ENCODE data around the gene OR13J1. TPM values are rescaled to one million over a fixed set of nuclear protein-coding genes. Genes with fewer than 3 reads are reported as not detected.
A peak's percentile ranks its signal among the peaks of the same experiment; 100 is the strongest.

Gene OR13J1
- total RNA-seq, 1 experiment from 2014 or later = not detected

- H3K9me3 ChIP-seq (replicated peaks) = no peaks in the 10 kb centered on the region
- DNase-seq (ENCODE audit: low read depth in 1 of 2, low spot score in 2 of 2) = no peak
- H3K4me3 ChIP-seq = no peak overlapping the region
- H3K27me3 ChIP-seq (replicated peaks) = no peaks in the 10 kb centered on the region
- H3K4me1 ChIP-seq (replicated peaks) = peaks cover 5% of the 10 kb centered on the region; the same call in 1 of the 2 replicates
- H3K27ac ChIP-seq = no peak overlapping the region
- no peaks in the 10 kb centered on the region for H3K36me3 ChIP-seq
Measured at GRCh38 chr9:35827486-35827885, 42.7 kb downstream of the OR13J1 start.

GRCh38 chr9:35826071-35826701 is 44.0 kb downstream of the OR13J1 start:
- H3K4me1 ChIP-seq (replicated peaks) = peaks cover 5% of the 10 kb centered on the region; the same call in 1 of the 2 replicates
- peak in 1 of 2 experiments; percentile 53 for DNase-seq (ENCODE audit: low read depth in 1 of 2, low spot score in 2 of 2)
- no peak overlapping the region for H3K4me3 ChIP-seq
- H3K9me3 ChIP-seq (replicated peaks) = no peaks in the 10 kb centered on the region
- H3K27me3 ChIP-seq (replicated peaks) = no peaks in the 10 kb centered on the region
- H3K36me3 ChIP-seq = no peaks in the 10 kb centered on the region
- H3K27ac ChIP-seq = no peak overlapping the region

- Histone ChIP-seq H3K9me3 (replicated peaks) (no peaks in the 10 kb centered on the region), H3K4me1 (replicated peaks) (no peaks in the 10 kb centered on the region; the same call in 1 of the 2 replicates), H3K27ac (no peak overlapping the region), H3K27me3 (replicated peaks) (no peaks in the 10 kb centered on the region), H3K36me3 (no peaks in the 10 kb centered on the region), H3K4me3 (no peak overlapping the region)
- no peak for DNase-seq (ENCODE audit: low read depth in 1 of 2, low spot score in 2 of 2)
Measured at GRCh38 chr9:35822926-35823325, 47.3 kb downstream of the OR13J1 start.

GRCh38 chr9:35820076-35820475 is 50.1 kb downstream of the OR13J1 start:
- no peaks in the 10 kb centered on the region for H3K36me3 ChIP-seq
- H3K4me1 ChIP-seq (replicated peaks) = no peaks in the 10 kb centered on the region
- no peak for DNase-seq (ENCODE audit: low read depth in 1 of 2, low spot score in 2 of 2)
- H3K9me3 ChIP-seq (replicated peaks) = no peaks in the 10 kb centered on the region
- H3K4me3 ChIP-seq = no peak overlapping the region
- no peak overlapping the region for H3K27ac ChIP-seq
- no peaks in the 10 kb centered on the region for H3K27me3 ChIP-seq (replicated peaks)

Other genes starting within 250 kb of the OR13J1 start
- not detected in 2 replicates for gene SIT1, start 219.5 kb downstream of the OR13J1 start, total RNA-seq (2014; rRNA removed; shearing (Covaris generic))
- gene RMRP, start 212.4 kb downstream of the OR13J1 start, total RNA-seq (2014; rRNA removed; shearing (Covaris generic)) = 432 and 826 TPM in 2 replicates
- 2.8 and 7.9 TPM in 2 replicates for gene CCDC107, start 212.1 kb downstream of the OR13J1 start, total RNA-seq (2014; rRNA removed; shearing (Covaris generic))
- gene ARHGEF39, start 205.2 kb downstream of the OR13J1 start, total RNA-seq (2014; rRNA removed; shearing (Covaris generic)) = 0.41 and 1.9 TPM in 2 replicates
- gene CA9, start 196.5 kb downstream of the OR13J1 start, total RNA-seq (2014; rRNA removed; shearing (Covaris generic)) = not detected in 2 replicates
- gene TPM2, start 180.5 kb downstream of the OR13J1 start, total RNA-seq (2014; rRNA removed; shearing (Covaris generic)) = 823 and 1,421 TPM in 2 replicates
- 137 and 213 TPM in 2 replicates for gene TLN1, start 138.2 kb downstream of the OR13J1 start, total RNA-seq (2014; rRNA removed; shearing (Covaris generic))
- 39.2 and 86.7 TPM in 2 replicates for gene CREB3, start 137.7 kb downstream of the OR13J1 start, total RNA-seq (2014; rRNA removed; shearing (Covaris generic))
- gene GBA2, start 121.2 kb downstream of the OR13J1 start, total RNA-seq (2014; rRNA removed; shearing (Covaris generic)) = 15.5 and 16.0 TPM in 2 replicates
- 5.2 and 7.4 TPM in 2 replicates for gene RGP1, start 121.1 kb downstream of the OR13J1 start, total RNA-seq (2014; rRNA removed; shearing (Covaris generic))
- gene MSMP, start 116.1 kb downstream of the OR13J1 start, total RNA-seq (2014; rRNA removed; shearing (Covaris generic)) = not detected in 2 replicates
- gene NPR2, start 78.8 kb downstream of the OR13J1 start, total RNA-seq (2014; rRNA removed; shearing (Covaris generic)) = 1.5 and 3.9 TPM in 2 replicates
- gene SPAG8, start 58.1 kb downstream of the OR13J1 start, total RNA-seq (2014; rRNA removed; shearing (Covaris generic)) = 0.13 TPM in 1 of 2 replicates, not detected in the other
- gene HINT2, start 55.4 kb downstream of the OR13J1 start, total RNA-seq (2014; rRNA removed; shearing (Covaris generic)) = 21.4 and 41.3 TPM in 2 replicates
- gene FAM221B, start 41.7 kb downstream of the OR13J1 start, total RNA-seq (2014; rRNA removed; shearing (Covaris generic)) = not detected in 2 replicates
- gene TMEM8B, start 41.2 kb downstream of the OR13J1 start, total RNA-seq (2014; rRNA removed; shearing (Covaris generic)) = 1.4 and 2.8 TPM in 2 replicates
- 0.63 TPM in 1 of 2 replicates, not detected in the other for gene HRCT1, start 35.8 kb upstream of the OR13J1 start, total RNA-seq (2014; rRNA removed; shearing (Covaris generic))
- gene SPAAR, start 39.1 kb upstream of the OR13J1 start, total RNA-seq (2014; rRNA removed; shearing (Covaris generic)) = not detected in 2 replicates
- gene OR2S2, start 87.8 kb upstream of the OR13J1 start, total RNA-seq (2014; rRNA removed; shearing (Covaris generic)) = not detected in 2 replicates
- 10.2 and 13.9 TPM in 2 replicates for gene RECK, start 166.5 kb upstream of the OR13J1 start, total RNA-seq (2014; rRNA removed; shearing (Covaris generic))

Data from SJSA1 (cell line).